GDM1 (cell line): ENCODE results near the gene PHKA2.

Experiments
- DNase-seq: peaks from one replicate; lab custom pipeline; 2025; lab: John Stamatoyannopoulos, UW

Gene PHKA2

GRCh38 chrX:18971506-18971905, 12.4 kb downstream of the PHKA2 start:
- no peak for DNase-seq

DNA sequence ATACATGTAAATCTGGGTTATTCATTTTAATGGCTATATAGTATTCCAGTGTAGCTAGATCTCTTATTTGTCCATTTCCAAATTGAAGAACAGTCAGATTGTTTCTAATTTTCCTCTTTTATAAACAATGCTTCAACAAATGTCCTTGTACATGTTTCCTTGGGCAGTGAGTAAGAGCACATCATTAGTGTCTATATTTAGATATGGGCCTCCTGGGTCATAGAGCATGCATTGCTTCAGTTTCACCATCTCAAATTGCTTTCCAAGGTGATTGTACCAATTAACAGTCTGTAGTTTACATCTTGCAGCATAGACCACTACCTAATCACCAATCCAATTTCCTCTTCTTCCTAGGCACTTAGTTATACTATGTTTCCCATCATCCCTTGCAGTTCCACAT, 13.4 kb downstream of the PHKA2 start:
- no peak for DNase-seq

DNA sequence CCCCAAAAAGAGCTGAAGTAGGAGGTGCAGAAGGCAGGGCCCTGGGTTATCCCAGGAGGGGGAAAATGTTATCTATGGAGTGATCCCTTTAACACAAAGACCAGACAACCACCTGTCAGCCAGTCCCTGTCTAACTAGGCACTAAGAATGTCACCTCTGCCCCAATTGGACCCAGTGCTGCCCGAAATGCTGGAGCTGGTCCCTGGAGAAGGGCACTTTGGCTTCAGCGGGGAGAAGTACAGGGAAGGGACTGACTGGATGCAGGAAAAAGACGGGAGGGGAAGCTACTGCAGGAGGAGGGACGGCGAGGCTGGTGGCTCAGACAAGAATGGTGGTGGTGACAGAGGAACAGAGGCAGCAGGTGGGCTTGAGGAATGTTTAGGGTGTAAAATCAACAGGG, 17.3 kb downstream of the PHKA2 start:
- no peak for DNase-seq

GRCh38 chrX:18964901-18965300, 19.0 kb downstream of the PHKA2 start:
- no peak for DNase-seq

DNA sequence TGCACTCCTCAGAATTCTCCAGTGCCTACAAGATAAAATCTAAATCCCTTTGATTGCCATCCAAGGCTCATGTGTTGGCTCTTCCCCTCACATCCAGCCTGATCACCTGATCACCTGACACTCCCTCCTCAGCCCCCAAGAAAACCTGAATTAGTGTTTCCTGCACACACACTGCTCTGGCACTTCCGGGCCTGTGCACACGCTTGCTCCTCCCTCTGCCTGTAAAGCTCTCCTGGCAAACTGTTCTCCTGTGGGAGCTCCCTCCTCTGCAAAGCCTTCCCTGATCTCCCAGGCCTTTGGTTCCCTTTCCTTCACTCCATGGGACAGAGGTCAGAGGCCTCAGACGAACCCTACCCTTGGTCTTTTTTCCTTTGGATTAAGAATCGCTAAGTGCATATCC, 19.9 kb downstream of the PHKA2 start:
- no peak for DNase-seq

- DNase-seq = no peak
Observed at GRCh38 chrX:18962329-18962728, 21.6 kb downstream of the PHKA2 start.

DNA sequence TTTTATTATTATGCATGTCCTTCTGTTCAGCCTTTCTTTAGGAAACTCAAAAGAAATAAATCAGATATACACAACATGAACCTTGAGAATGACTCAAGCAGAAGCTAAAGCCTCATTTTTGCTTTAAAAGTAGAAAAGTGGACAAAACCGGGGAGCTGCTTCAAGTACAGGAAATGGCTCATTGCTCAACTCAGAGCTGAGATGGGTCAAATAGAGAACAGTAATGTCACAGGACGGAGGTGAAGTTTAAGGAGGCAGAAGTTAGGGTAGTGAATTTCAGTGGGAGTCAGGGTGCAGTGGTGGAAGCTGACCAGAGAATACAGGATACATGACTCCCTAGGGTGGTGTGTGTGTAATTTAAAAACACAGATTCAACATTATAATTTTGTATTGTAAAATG, 22.2 kb downstream of the PHKA2 start:
- DNase-seq = no peak

GRCh38 chrX:18956303-18957032, 27.4 kb downstream of the PHKA2 start:
- DNase-seq = no peak

DNA sequence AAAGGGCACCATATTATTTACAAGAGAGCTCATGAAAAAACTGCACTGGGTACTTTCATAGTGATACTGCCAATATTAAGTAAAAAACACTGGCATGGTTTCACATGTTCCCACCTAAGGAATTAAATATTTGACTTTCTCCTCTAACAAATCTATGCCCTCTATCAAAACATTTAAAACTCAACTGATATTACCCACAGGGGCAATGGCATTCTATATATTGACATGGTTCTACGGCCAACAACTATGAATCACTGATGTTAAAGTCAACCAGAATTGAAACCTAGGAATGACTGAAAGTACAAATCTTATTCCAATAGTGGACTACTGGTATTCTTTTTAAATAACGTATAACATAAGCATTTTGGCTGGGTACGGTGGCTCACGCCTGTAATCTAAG, 28.2 kb downstream of the PHKA2 start:
- DNase-seq = no peak

GRCh38 chrX:18951032-18951431, 32.9 kb downstream of the PHKA2 start:
- DNase-seq = no peak

GRCh38 chrX:18949944-18950301, 34.0 kb downstream of the PHKA2 start:
- no peak for DNase-seq

DNA sequence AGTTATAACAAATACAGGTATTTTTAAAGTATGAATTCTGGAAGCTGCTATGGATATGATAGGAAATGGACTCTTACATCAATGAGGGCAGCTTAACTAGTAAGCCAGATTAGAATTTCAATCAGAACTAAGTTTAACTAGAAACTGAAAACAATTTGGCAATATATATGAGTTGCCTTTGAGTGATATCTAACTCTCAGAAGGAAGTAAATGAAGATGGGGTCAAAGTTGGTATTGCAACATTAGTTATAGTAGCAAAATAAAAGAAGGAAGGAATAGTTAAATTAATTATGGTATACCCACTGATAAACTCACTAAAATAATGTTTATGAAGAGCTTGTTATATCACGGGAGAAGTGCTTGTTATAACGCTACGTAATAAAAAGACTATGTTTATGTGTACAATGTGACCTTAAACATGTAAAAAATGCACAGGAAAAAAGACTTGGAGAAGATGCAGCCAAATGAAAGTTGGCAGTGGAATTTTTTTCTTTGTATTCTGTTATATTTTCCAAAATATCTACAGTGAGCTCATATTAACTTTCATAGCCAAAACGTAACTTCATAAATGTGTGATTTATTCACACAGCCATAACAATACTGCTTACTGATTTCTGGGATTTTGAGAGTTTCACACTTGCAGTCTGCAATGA, 34.5 kb downstream of the PHKA2 start:
- no peak for DNase-seq

- DNase-seq = no peak
Observed at GRCh38 chrX:18946611-18947010, 37.3 kb downstream of the PHKA2 start.

- DNase-seq = no peak
Observed at GRCh38 chrX:18946157-18946556, 37.8 kb downstream of the PHKA2 start.

DNA sequence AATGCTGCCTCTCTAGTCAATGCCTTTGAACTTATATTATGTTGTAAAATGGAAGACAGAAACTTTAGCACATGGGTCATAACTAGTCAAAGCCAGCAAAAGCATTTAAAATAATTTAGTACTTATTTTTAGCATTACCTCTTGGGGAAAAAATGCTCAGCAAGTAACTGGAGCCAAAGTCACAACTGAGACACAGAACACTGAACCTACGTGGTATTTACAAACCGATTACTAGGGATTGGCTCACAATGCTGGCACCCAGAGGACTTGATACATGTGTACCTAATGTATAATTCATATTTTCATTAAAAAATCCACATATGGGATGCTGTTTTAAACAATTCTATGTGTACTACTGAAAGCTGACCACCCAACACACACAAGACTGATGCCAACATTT, 38.4 kb downstream of the PHKA2 start:
- DNase-seq = no peak

DNA sequence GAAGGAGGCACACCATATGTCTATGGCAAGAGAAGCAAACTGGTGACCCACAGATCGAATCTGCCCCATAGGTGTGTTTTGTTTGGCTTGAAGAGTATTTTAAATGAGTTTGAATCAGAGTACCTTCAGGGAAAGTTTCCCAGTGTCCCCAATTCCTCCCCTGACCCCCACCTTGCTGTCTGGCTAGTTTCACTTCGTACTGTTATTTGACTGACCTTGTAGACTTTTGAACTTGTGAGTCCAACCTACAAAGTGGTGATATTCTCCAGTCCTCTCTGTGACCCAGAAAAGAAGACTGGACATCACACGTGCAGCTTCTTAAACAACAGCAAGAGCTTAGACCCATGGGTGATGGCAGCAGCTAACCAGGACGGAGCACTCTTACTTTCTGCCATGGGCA, 39.4 kb downstream of the PHKA2 start:
- DNase-seq = no peak

- DNase-seq = no peak
Observed at GRCh38 chrX:18941896-18942295, 42.0 kb downstream of the PHKA2 start.

DNA sequence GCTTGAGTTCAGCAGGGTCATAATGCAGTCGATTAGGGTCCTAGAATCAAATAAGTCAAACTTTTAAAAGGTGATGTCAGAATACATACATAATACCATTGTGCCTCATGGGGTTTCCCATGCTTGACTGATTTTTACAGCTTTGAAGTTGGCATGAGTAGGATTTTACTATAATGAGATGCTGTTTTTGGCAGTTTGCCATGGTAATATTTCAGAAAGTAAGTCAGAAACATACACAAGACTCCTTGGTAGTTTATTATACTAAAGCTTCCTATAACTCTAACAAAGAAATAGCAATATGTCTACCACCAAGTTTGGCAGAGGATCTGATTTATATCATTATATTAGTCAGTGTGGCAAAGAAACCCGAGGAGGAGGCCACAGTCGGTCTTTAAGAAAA, 45.2 kb downstream of the PHKA2 start:
- no peak for DNase-seq

DNA sequence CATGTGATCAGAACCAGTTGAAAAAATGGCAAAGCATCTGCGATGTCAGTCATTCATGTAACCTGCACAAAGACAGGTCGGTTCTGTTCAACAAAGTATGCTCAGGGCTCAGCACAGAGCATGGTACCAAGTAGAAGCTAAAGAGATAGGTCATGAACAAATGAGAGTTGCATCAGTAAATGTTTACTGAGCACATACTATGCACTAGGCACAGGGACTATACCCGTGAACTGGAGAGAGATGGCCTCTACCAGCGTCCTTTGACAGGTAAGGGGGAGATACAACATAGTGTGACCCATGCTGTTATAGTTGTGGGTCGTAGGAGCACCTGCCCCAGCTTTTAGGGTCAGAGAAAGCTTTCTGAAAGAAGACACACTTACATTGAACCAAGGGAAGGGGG, 46.7 kb downstream of the PHKA2 start:
- DNase-seq = no peak

- no peak for DNase-seq
Observed at GRCh38 chrX:18935893-18936292, 48.0 kb downstream of the PHKA2 start.

DNA sequence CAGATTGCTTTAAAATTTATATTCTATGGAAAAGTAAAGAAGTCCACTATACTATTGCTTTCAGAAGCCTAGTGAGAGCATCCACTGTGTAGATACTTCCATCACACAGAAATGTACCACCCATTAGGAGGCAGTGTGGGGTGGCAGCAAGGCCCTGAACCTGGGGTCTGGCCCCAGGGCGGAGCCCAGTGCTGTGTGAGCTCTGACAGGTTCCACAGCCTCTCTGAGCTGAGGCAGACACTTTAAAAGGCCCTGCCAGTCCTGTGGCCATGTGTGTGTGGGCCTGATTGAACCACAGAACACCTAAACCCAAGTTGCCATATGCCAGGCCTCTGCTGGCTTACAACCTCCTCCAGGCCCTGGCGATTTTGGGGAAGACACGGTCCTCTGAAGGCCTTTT, 49.2 kb downstream of the PHKA2 start:
- DNase-seq = no peak

DNA sequence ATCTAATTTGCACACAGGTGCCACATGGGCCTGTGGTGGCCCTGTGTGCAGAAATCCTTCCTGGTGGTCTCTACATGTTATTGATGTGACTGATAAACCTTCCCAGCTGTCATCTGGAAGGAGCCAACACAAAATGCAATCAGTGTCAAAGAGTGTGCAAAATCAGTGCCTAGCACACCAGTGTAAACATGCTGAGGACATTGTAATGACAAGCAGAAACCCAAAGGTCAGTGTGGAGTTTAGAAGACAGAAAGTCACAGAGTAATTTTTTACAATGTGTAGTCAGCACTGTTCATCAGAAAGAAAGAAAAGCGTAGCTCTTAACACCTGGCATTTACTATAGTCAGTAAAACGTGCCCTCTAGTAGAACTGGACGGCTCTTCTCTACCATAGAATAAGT, 50.3 kb downstream of the PHKA2 start:
- no peak for DNase-seq

DNA sequence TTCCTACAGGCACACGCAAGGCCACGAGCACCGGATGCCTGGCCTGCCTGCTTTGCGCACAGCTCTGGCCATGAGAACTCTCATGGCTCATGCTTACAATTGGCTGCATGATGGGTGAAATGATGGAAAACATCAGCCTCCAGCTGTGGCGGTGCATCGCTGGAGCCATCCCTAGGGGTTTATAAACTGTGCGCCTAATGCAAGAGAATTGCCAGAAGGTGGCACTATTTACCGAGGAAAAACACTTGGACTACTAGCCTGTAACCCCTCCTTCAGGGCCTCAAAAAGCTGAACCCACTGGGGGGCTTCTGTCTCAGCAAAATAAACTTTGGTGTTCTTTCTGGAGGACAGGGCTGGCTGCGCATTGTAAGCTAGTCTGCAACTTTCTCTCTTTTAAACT, 51.9 kb downstream of the PHKA2 start:
- DNase-seq = no peak

DNA sequence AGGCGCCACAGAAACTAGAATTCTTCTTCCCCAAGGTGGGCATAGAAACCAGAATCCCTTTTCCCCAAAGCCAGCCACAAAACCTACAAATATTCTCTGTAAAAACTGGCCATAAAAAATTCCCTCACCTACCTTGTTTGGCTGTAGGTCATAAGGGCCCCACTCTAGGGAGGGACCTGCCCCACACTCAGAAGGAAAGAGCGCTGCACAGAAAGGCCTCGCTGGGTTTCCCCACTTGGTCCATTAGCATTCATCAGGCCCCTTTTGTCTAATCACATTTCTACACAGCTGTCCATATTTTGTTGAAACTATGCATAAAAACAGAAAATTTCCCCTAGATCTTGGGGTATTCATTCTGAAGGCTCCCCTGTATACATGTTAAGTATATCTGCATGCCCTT, 54.1 kb downstream of the PHKA2 start:
- no peak for DNase-seq
